Colonic mucosa (tissue), 4 donors: ENCODE data around the gene PYCARD. TPM values are rescaled to one million over a fixed set of nuclear protein-coding genes. Genes with fewer than 3 reads are reported as not detected.

ENCODE experiments used
- DNase-seq: peaks from one replicate; pipeline ENCODE4 v3.0.0-alpha.2; 2020
- H3K27ac ChIP-seq: fragments of 200-600 bp; one replicate; pipeline ENCODE4 v1.8.0; 2021
- H3K27me3 ChIP-seq: fragments of 200-600 bp; one replicate; pipeline ENCODE4 v1.8.0; 2021
- H3K36me3 ChIP-seq: fragments of 200-600 bp; one replicate; pipeline ENCODE4 v1.8.0; 2021
- H3K4me1 ChIP-seq: fragments of 200-600 bp; one replicate; pipeline ENCODE4 v1.8.0; 2021; ENCODE audit warnings: mild to moderate bottlenecking
- H3K4me3 ChIP-seq: fragments of 200-600 bp; one replicate; pipeline ENCODE4 v1.8.0; 2021
- H3K9ac ChIP-seq, 2 donors: one replicate each; pipeline ENCODE4 v1.7.0; 2013; ENCODE audit warnings: control low read depth in 2 of 2, low read depth in 2 of 2, low read length in 2 of 2
- H3K9me3 ChIP-seq: fragments of 200-600 bp; one replicate; pipeline ENCODE4 v1.8.0; 2021
- intact Hi-C: fragments of 100-400 bp; cut with DNase I; formaldehyde crosslinking; loops from one replicate; pipeline ENCODE4 v1.14.1; 2022
- total RNA-seq, 2 donors: library from RNA; stranded (reverse); fragmentation: NEBNext Ultra II Directional in 1 of 2; extraction: Animal tissue kit (Norgen Biotek cat#: 25700) in 1 of 2; gene quantifications; one replicate each; pipeline ENCODE4 v1.2.1, GENCODE V29; 2021
- TF ChIP-seq, protein P1 (sequence below): fragments of 200-600 bp; IDR thresholded peaks from one replicate; pipeline ENCODE4 v1.8.0; 2022; ENCODE audit warnings: antibody characterized with exemption, mild to moderate bottlenecking
- donor health status: healthy.
- donor health status: DM: no; HTN: no; CAD: no.
- donor health status: DM: no; HTN: no; CAD: no.

The PYCARD gene
- total RNA-seq, 2 donors from 2014 or later, result 118 to 119 TPM

DNA sequence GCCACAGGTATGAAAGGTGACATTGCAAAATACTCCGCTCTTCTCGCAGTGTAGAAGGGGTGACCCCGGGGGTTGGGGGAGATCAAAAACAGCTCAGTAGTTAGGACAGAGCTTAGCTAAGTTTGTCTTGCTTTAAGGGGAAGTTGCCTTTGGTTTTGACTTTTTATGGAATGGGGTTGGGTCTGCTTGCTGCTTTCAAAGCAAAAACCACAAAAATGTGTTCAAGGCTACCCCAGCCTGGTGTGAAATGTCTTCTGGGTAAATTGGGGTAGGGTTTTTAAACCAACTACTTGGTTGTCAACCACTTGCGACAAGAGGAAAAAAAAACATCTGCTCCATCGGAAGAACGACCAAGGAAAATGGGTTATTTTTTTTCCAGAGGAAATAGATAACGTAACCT is 16.4 kb downstream of the PYCARD start:
- Histone ChIP-seq H3K4me3 (no peak overlapping the region), H3K27me3 (no peaks in the 10 kb centered on the region), H3K9me3 (no peaks in the 10 kb centered on the region), H3K4me1 (peaks cover 14% of the 10 kb centered on the region), H3K36me3 (peaks cover 46% of the 10 kb centered on the region), H3K9ac (no peak overlapping the region), H3K27ac (no peak overlapping the region)
- no peak for DNase-seq
- intact Hi-C loops, result loop anchor here (10.0 kb wide), 1 partner anchor 269 kb away; the partner anchor contains the start of gene ARMC5
- TF ChIP-seq, protein P1, sequence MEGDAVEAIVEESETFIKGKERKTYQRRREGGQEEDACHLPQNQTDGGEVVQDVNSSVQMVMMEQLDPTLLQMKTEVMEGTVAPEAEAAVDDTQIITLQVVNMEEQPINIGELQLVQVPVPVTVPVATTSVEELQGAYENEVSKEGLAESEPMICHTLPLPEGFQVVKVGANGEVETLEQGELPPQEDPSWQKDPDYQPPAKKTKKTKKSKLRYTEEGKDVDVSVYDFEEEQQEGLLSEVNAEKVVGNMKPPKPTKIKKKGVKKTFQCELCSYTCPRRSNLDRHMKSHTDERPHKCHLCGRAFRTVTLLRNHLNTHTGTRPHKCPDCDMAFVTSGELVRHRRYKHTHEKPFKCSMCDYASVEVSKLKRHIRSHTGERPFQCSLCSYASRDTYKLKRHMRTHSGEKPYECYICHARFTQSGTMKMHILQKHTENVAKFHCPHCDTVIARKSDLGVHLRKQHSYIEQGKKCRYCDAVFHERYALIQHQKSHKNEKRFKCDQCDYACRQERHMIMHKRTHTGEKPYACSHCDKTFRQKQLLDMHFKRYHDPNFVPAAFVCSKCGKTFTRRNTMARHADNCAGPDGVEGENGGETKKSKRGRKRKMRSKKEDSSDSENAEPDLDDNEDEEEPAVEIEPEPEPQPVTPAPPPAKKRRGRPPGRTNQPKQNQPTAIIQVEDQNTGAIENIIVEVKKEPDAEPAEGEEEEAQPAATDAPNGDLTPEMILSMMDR, result no peak

DNA sequence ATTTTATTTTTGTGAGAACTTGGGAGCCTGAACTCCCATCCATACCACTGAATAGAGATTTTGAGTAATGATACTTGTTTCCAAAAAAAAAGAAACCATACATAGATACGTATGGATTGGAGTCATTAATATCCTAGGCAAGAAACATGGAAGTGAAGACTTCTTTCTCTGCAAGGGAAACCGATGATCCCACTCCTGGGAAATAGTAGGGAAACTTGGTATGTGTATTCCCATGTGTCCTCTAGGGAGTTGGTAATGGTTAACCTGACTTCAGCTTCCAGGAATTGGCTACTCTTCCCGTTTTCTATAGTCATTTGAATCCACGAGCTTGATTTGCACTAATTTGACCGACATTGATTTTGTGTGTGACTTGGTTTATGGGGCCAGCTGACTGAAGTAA is 17.2 kb downstream of the PYCARD start:
- intact Hi-C loops, result loop anchor here (10.0 kb wide), 1 partner anchor 269 kb away; the partner anchor contains the start of gene ARMC5

DNA sequence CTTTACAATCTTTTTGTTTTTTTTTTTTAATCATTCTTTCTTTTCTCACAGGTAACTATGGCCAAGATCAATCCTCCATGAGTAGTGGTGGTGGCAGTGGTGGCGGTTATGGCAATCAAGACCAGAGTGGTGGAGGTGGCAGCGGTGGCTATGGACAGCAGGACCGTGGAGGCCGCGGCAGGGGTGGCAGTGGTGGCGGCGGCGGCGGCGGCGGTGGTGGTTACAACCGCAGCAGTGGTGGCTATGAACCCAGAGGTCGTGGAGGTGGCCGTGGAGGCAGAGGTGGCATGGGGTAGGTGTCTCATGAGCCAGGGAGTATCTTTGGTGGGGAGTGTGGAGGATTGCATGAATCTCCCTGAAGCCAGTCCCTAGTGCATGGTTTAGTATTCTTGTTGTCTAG is 17.7 kb downstream of the PYCARD start:
- intact Hi-C loops, result loop anchor here (10.0 kb wide), 1 partner anchor 270 kb away; the partner anchor contains the start of gene ARMC5
- H3K36me3 ChIP-seq, result peaks cover 35% of the 10 kb centered on the region
- H3K4me1 ChIP-seq, result peaks cover 14% of the 10 kb centered on the region

More for the DNA sequence above, 17.2 kb downstream of the PYCARD start:
- Histone ChIP-seq H3K27ac (no peak overlapping the region), H3K27me3 (no peaks in the 10 kb centered on the region), H3K36me3 (peaks cover 39% of the 10 kb centered on the region), H3K9ac (no peak overlapping the region), H3K9me3 (no peaks in the 10 kb centered on the region), H3K4me3 (no peak overlapping the region), H3K4me1 (peaks cover 14% of the 10 kb centered on the region)
- TF ChIP-seq, protein P1, result no peak
- no peak for DNase-seq

DNA sequence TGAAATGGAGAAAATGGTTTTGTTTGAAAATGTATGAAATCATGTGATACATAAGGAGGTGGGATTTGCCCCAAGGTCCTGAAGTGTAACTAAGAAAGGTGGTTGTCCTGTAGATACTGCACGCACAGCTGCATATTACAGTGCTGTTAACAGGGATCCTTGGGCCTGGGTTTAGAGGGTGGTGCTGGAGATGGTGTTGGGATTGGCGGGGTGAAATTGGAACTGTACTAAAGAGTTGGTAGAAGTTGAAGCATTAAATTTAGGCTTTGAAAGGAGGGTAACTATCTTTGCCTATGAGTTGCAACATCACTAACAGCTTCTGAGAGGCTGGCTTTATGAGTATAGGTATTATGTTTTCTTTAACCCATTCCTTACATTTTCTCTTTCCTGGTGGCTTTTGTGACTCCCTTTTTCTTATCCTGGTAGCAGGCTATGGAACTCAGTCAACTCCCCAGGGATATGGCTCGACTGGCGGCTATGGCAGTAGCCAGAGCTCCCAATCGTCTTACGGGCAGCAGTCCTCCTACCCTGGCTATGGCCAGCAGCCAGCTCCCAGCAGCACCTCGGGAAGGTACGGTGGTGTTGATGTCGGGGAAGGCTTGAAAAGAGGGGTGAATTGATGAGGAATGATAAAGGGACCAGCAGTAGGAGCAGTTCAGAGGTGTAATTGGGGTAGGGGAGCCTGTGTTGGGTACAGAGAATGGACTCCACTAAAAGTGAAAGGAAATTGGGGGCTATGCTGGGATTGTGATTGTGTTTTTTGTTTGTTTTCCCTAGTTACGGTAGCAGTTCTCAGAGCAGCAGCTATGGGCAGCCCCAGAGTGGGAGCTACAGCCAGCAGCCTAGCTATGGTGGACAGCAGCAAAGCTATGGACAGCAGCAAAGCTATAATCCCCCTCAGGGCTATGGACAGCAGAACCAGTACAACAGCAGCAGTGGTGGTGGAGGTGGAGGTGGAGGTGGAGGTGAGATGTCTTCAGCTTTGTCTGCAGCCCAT is 18.8 kb downstream of the PYCARD start:
- H3K27ac ChIP-seq, result no peak overlapping the region
- DNase-seq, result no peak
- H3K27me3 ChIP-seq, result no peaks in the 10 kb centered on the region
- intact Hi-C loops, result loop anchor here (10.0 kb wide), 1 partner anchor 271 kb away; the partner anchor contains the start of gene ARMC5
- H3K4me1 ChIP-seq, result peaks cover 14% of the 10 kb centered on the region
- H3K4me3 ChIP-seq, result no peak overlapping the region
- H3K36me3 ChIP-seq, result peaks cover 31% of the 10 kb centered on the region
- H3K9ac ChIP-seq, result no peak overlapping the region
- no peaks in the 10 kb centered on the region for H3K9me3 ChIP-seq
- TF ChIP-seq, protein P1, result no peak

More for the DNA sequence above, 17.7 kb downstream of the PYCARD start:
- H3K9me3 ChIP-seq, result no peaks in the 10 kb centered on the region
- H3K27ac ChIP-seq, result no peak overlapping the region
- H3K27me3 ChIP-seq, result no peaks in the 10 kb centered on the region
- no peak for DNase-seq
- TF ChIP-seq, protein P1, result no peak
- H3K4me3 ChIP-seq, result no peak overlapping the region
- H3K9ac ChIP-seq, result no peak overlapping the region

DNA sequence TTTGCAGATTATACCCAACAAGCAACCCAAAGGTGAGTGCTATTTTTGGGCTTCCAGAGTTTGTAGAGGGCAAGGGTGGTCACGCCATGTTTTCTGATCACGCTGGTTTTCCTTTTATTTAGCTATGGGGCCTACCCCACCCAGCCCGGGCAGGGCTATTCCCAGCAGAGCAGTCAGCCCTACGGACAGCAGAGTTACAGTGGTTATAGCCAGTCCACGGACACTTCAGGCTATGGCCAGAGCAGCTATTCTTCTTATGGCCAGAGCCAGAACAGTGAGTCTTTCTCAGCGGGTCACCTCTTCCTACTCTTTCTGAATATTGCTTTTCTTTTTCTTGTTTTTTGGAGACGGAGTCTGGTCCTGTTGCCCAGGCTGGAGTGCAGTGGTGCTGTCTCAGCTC is 20.2 kb downstream of the PYCARD start:
- H3K9ac ChIP-seq, result no peak overlapping the region
- no peaks in the 10 kb centered on the region for H3K27me3 ChIP-seq
- TF ChIP-seq, protein P1, result no peak
- no peak for DNase-seq
- H3K27ac ChIP-seq, result no peak overlapping the region
- H3K4me3 ChIP-seq, result no peak overlapping the region
- intact Hi-C loops, result loop anchor here (10.0 kb wide), 1 partner anchor 272 kb away; the partner anchor contains the start of gene ARMC5
- peaks cover 24% of the 10 kb centered on the region for H3K36me3 ChIP-seq
- peaks cover 14% of the 10 kb centered on the region for H3K4me1 ChIP-seq
- no peaks in the 10 kb centered on the region for H3K9me3 ChIP-seq
